ENCODE results near the gene UBL4B. TPM values are rescaled to one million over a fixed set of nuclear protein-coding genes. Genes with fewer than 3 reads are reported as not detected.

The UBL4B gene
- total and polyA plus RNA-seq, 2 experiments from 2014 or later: not detected

GRCh38 chr1:110086961-110087360, 25.3 kb upstream of the UBL4B start:
- no peak for DNase-seq
- no peak for TF ChIP-seq EZH2 (IDR thresholded peaks at IDR 0.05; ENCODE audit: insufficient read depth, poor library complexity, severe bottlenecking)
- TF ChIP-seq EZH2phosphoT487 (IDR thresholded peaks at IDR 0.05; ENCODE audit: insufficient read depth, low read depth): no peak
- 38 to 45% methylated on average over 4 of the region's 4 CpGs for WGBS, 2 experiments (ENCODE audit: low coverage in 1 of 2, low lambda C conversion rate in 2 of 2, missing lambda C conversion rate in 2 of 2)
- no peak overlapping the region for H3K9ac ChIP-seq
- H3K27ac ChIP-seq: no peak overlapping the region
- H3K4me1 ChIP-seq (ENCODE audit: insufficient read depth): no peaks in the 10 kb centered on the region
- H3K9me2 ChIP-seq (ENCODE audit: insufficient read depth): no peaks in the 10 kb centered on the region
- no peaks in the 10 kb centered on the region for H3K9me3 ChIP-seq (ENCODE audit: low read depth)
- no peak overlapping the region for H3K4me2 ChIP-seq (ENCODE audit: unreplicated experiment)
- H3K36me3 ChIP-seq (ENCODE audit: low read depth): no peaks in the 10 kb centered on the region
- no peaks in the 10 kb centered on the region for H3K79me2 ChIP-seq (ENCODE audit: insufficient read depth)
- H2AFZ ChIP-seq: no peak overlapping the region
- H3K27me3 ChIP-seq (replicated peaks; ENCODE audit: insufficient read depth): peaks cover 54% of the 10 kb centered on the region
- no peaks in the 10 kb centered on the region for H4K20me1 ChIP-seq (ENCODE audit: insufficient read depth)
- in situ Hi-C loops (cut with MboI): no loop called here
- peaks cover 8% of the 10 kb centered on the region; the same call in 1 of the 2 replicates for H3F3A ChIP-seq (ENCODE audit: insufficient read depth)
- H3K4me3 ChIP-seq: no peak overlapping the region

GRCh38 chr1:110087812-110088738, 24.2 kb upstream of the UBL4B start:
- no peak overlapping the region for H3K27ac ChIP-seq
- H4K20me1 ChIP-seq (ENCODE audit: insufficient read depth): no peaks in the 10 kb centered on the region
- WGBS, 2 experiments (ENCODE audit: low coverage in 1 of 2, low lambda C conversion rate in 2 of 2, missing lambda C conversion rate in 2 of 2): 29 to 38% methylated on average over 14 to 15 of the region's 15 CpGs
- H3K9ac ChIP-seq: no peak overlapping the region
- peaks cover 42% of the 10 kb centered on the region for H3K27me3 ChIP-seq (replicated peaks; ENCODE audit: insufficient read depth)
- H3K4me1 ChIP-seq (ENCODE audit: insufficient read depth): no peaks in the 10 kb centered on the region
- H2AFZ ChIP-seq: no peak overlapping the region
- DNase-seq: peak; percentile 72
- TF ChIP-seq EZH2 (IDR thresholded peaks at IDR 0.05; ENCODE audit: insufficient read depth, poor library complexity, severe bottlenecking): no peak
- TF ChIP-seq EZH2phosphoT487 (IDR thresholded peaks at IDR 0.05; ENCODE audit: insufficient read depth, low read depth): no peak
- peaks cover 8% of the 10 kb centered on the region; the same call in 1 of the 2 replicates for H3F3A ChIP-seq (ENCODE audit: insufficient read depth)
- H3K36me3 ChIP-seq (ENCODE audit: low read depth): no peaks in the 10 kb centered on the region
- no peak overlapping the region for H3K4me2 ChIP-seq (ENCODE audit: unreplicated experiment)
- no peaks in the 10 kb centered on the region for H3K9me3 ChIP-seq (ENCODE audit: low read depth)
- in situ Hi-C loops (cut with MboI): no loop called here
- H3K9me2 ChIP-seq (ENCODE audit: insufficient read depth): no peaks in the 10 kb centered on the region
- no peaks in the 10 kb centered on the region for H3K79me2 ChIP-seq (ENCODE audit: insufficient read depth)
- no peak overlapping the region for H3K4me3 ChIP-seq

- H3K4me3 ChIP-seq: no peak overlapping the region
- H3K27ac ChIP-seq: no peak overlapping the region
- no peak overlapping the region for H2AFZ ChIP-seq
- H3K27me3 ChIP-seq (replicated peaks; ENCODE audit: insufficient read depth): peaks cover 35% of the 10 kb centered on the region
- WGBS, 2 experiments (ENCODE audit: low coverage in 1 of 2, low lambda C conversion rate in 2 of 2, missing lambda C conversion rate in 2 of 2): 45 to 53% methylated on average over 10 of the region's 10 CpGs
- no peaks in the 10 kb centered on the region for H3K9me2 ChIP-seq (ENCODE audit: insufficient read depth)
- in situ Hi-C loops (cut with MboI): no loop called here
- peaks cover 8% of the 10 kb centered on the region; the same call in 1 of the 2 replicates for H3F3A ChIP-seq (ENCODE audit: insufficient read depth)
- H3K4me1 ChIP-seq (ENCODE audit: insufficient read depth): no peaks in the 10 kb centered on the region
- no peak overlapping the region for H3K4me2 ChIP-seq (ENCODE audit: unreplicated experiment)
- no peaks in the 10 kb centered on the region for H3K79me2 ChIP-seq (ENCODE audit: insufficient read depth)
- DNase-seq: no peak
- no peaks in the 10 kb centered on the region for H3K36me3 ChIP-seq (ENCODE audit: low read depth)
- no peak for TF ChIP-seq EZH2 (IDR thresholded peaks at IDR 0.05; ENCODE audit: insufficient read depth, poor library complexity, severe bottlenecking)
- no peak for TF ChIP-seq EZH2phosphoT487 (IDR thresholded peaks at IDR 0.05; ENCODE audit: insufficient read depth, low read depth)
- H4K20me1 ChIP-seq (ENCODE audit: insufficient read depth): no peaks in the 10 kb centered on the region
- no peak overlapping the region for H3K9ac ChIP-seq
- H3K9me3 ChIP-seq (ENCODE audit: low read depth): no peaks in the 10 kb centered on the region
Measured at GRCh38 chr1:110088739-110089316, 23.4 kb upstream of the UBL4B start.

- DNase-seq: no peak
- no peaks in the 10 kb centered on the region for H3K79me2 ChIP-seq (ENCODE audit: insufficient read depth)
- peaks cover 26% of the 10 kb centered on the region for H3K27me3 ChIP-seq (replicated peaks; ENCODE audit: insufficient read depth)
- H3K36me3 ChIP-seq (ENCODE audit: low read depth): no peaks in the 10 kb centered on the region
- in situ Hi-C loops (cut with MboI): no loop called here
- no peaks in the 10 kb centered on the region for H3K4me1 ChIP-seq (ENCODE audit: insufficient read depth)
- H2AFZ ChIP-seq: no peak overlapping the region
- no peak for TF ChIP-seq EZH2 (IDR thresholded peaks at IDR 0.05; ENCODE audit: insufficient read depth, poor library complexity, severe bottlenecking)
- no peak for TF ChIP-seq EZH2phosphoT487 (IDR thresholded peaks at IDR 0.05; ENCODE audit: insufficient read depth, low read depth)
- H3F3A ChIP-seq (ENCODE audit: insufficient read depth): peaks cover 8% of the 10 kb centered on the region; the same call in 1 of the 2 replicates
- H3K9me2 ChIP-seq (ENCODE audit: insufficient read depth): no peaks in the 10 kb centered on the region
- no peaks in the 10 kb centered on the region for H4K20me1 ChIP-seq (ENCODE audit: insufficient read depth)
- H3K4me2 ChIP-seq (ENCODE audit: unreplicated experiment): no peak overlapping the region
- H3K9me3 ChIP-seq (ENCODE audit: low read depth): no peaks in the 10 kb centered on the region
- no peak overlapping the region for H3K27ac ChIP-seq
- no peak overlapping the region for H3K4me3 ChIP-seq
- WGBS, 2 experiments (ENCODE audit: low coverage in 1 of 2, low lambda C conversion rate in 2 of 2, missing lambda C conversion rate in 2 of 2): 73 to 81% methylated on average over 6 to 7 of the region's 7 CpGs
- no peak overlapping the region for H3K9ac ChIP-seq
Measured at GRCh38 chr1:110089561-110090275, 22.5 kb upstream of the UBL4B start.
